Esophagus squamous epithelium (tissue), 5 donors: Measurements from ENCODE around the gene CDKN2AIP. TPM values are rescaled to one million over a fixed set of nuclear protein-coding genes. Genes with fewer than 3 reads are reported as not detected.

Source experiments
- DNase-seq: peaks from one replicate; lab custom pipeline; 2025; lab: John Stamatoyannopoulos, UW
- H3K27ac ChIP-seq, 4 donors: fragments of 200-600 bp; sonication (generic); one replicate each; pipeline ENCODE4 v1.5.1; 2016 to 2019; ENCODE audit warnings: mild to moderate bottlenecking in 1 of 4
- H3K27me3 ChIP-seq, 4 donors: fragments of 200-600 bp; sonication (generic); 1 replicate in 3 of 4; 2 replicates in 1 of 4; pipeline versions ENCODE4 v1.5.1 to v1.6.0; 2017 to 2021; ENCODE audit warnings: antibody characterized with exemption in 1 of 4
- H3K36me3 ChIP-seq, 3 donors: fragments of 200-600 bp; sonication (generic); one replicate each; pipeline ENCODE4 v1.5.1; 2016 to 2019
- H3K4me1 ChIP-seq, 3 donors: fragments of 200-600 bp; sonication (generic); one replicate each; pipeline ENCODE4 v1.5.1; 2017 to 2019
- H3K4me3 ChIP-seq, 4 donors: fragments of 200-600 bp; sonication (generic); 1 replicate in 3 of 4; 2 replicates in 1 of 4; pipeline ENCODE4 v1.5.1; 2016 to 2019; ENCODE audit warnings: mild to moderate bottlenecking in 2 of 4, moderate library complexity in 1 of 4
- H3K9me3 ChIP-seq, 3 donors: fragments of 200-600 bp; sonication (generic); one replicate each; pipeline ENCODE4 v1.5.1; 2016 to 2019
- CTCF ChIP-seq, 6 experiments: fragments of 450-650 bp in 4 of 6; fragments of 200-600 bp in 2 of 6; sonication (generic) in 2 of 6; IDR thresholded peaks; one replicate each; pipeline ENCODE4 v1.5.1; 2016 to 2019; ENCODE audit warnings: antibody characterized with exemption in 6 of 6, mild to moderate bottlenecking in 4 of 6, moderate library complexity in 4 of 6
- POLR2A ChIP-seq, 4 donors: fragments of 450-650 bp; IDR thresholded peaks; one replicate each; pipeline ENCODE4 v1.6.1; 2017; ENCODE audit warnings: antibody characterized with exemption in 4 of 4, mild to moderate bottlenecking in 4 of 4, moderate library complexity in 3 of 4
- WGBS, 2 donors: methylation state at CpG; one replicate each; pipeline ENCODE4 v1.1.5; 2018; 5-methylcytosine and 5-hydroxymethylcytosine counted together
- intact Hi-C: fragments of 100-400 bp; cut with DNase I; formaldehyde crosslinking; loops from one replicate; pipeline ENCODE4 v1.15.0; 2022
- total RNA-seq, 4 donors: library from RNA; depleted of rRNA; stranded (reverse); fragments of >200 nt; gene quantifications; one replicate each; pipeline ENCODE4 v1.1.0, GENCODE V29; 2016
- donor health status: DM: yes; HTN: yes; CAD: no.

The CDKN2AIP gene
- total RNA-seq, 4 donors from 2014 or later = 20.3 to 33.5 (median 27.2) TPM

GRCh38 chr4:183468210-183469095, 24.0 kb downstream of the CDKN2AIP start:
- intact Hi-C loops = no loop called here
- H3K4me3 ChIP-seq = no peak overlapping the region
- peaks cover 0 to 7% (median 0%) of the 10 kb centered on the region in 3 donors for H3K4me1 ChIP-seq
- no peaks in the 10 kb centered on the region for H3K36me3 ChIP-seq
- H3K27me3 ChIP-seq = no peaks in the 10 kb centered on the region
- WGBS, 2 donors = 37 to 63% methylated on average over 7 of the region's 7 CpGs
- no peak for DNase-seq
- H3K9me3 ChIP-seq = no peaks in the 10 kb centered on the region
- TF ChIP-seq CTCF (IDR thresholded peaks at IDR 0.05) (no peak), POLR2A (IDR thresholded peaks at IDR 0.05) (no peak)
- no peak overlapping the region for H3K27ac ChIP-seq

- H3K27ac ChIP-seq = no peak overlapping the region
These were observed 24.8 kb downstream of the CDKN2AIP start for GRCh38 chr4:183469285-183469684.

GRCh38 chr4:183469936-183470335, 25.5 kb downstream of the CDKN2AIP start:
- no peak for DNase-seq
- H3K4me3 ChIP-seq = no peak overlapping the region
- peaks cover 0 to 7% (median 0%) of the 10 kb centered on the region in 3 donors for H3K4me1 ChIP-seq
- 33 to 37% methylated on average over 2 of the region's 2 CpGs for WGBS, 2 donors
- intact Hi-C loops = loop anchor here (10.0 kb wide), 1 partner anchor 135 kb away; no protein-coding TSS in a partner anchor
- no peaks in the 10 kb centered on the region for H3K36me3 ChIP-seq
- no peaks in the 10 kb centered on the region for H3K9me3 ChIP-seq
- no peak overlapping the region for H3K27ac ChIP-seq
- H3K27me3 ChIP-seq = no peaks in the 10 kb centered on the region
- no peak for TF ChIP-seq CTCF (IDR thresholded peaks at IDR 0.05)
- no peak for TF ChIP-seq POLR2A (IDR thresholded peaks at IDR 0.05)

More at GRCh38 chr4:183469285-183469684, 24.8 kb downstream of the CDKN2AIP start:
- no peak for TF ChIP-seq CTCF (IDR thresholded peaks at IDR 0.05)
- no peak for TF ChIP-seq POLR2A (IDR thresholded peaks at IDR 0.05)
- H3K9me3 ChIP-seq = no peaks in the 10 kb centered on the region
- H3K36me3 ChIP-seq = no peaks in the 10 kb centered on the region
- H3K4me3 ChIP-seq = no peak overlapping the region
- H3K4me1 ChIP-seq = peaks cover 0 to 7% (median 0%) of the 10 kb centered on the region in 3 donors
- no peaks in the 10 kb centered on the region for H3K27me3 ChIP-seq
- intact Hi-C loops = no loop called here
- no peak for DNase-seq
- 82% methylated on average over 1 of the region's 1 CpG for WGBS, 2 donors

- H3K4me1 ChIP-seq = peaks cover 0 to 7% (median 0%) of the 10 kb centered on the region in 3 donors
- 49 to 55% methylated on average over 4 of the region's 4 CpGs for WGBS, 2 donors
- H3K27ac ChIP-seq = no peak overlapping the region
- intact Hi-C loops = loop anchor here (10.0 kb wide), 1 partner anchor 134 kb away; no protein-coding TSS in a partner anchor
- no peaks in the 10 kb centered on the region for H3K36me3 ChIP-seq
- H3K9me3 ChIP-seq = no peaks in the 10 kb centered on the region
- no peak overlapping the region for H3K4me3 ChIP-seq
- DNase-seq = no peak
- H3K27me3 ChIP-seq = peaks cover 0 to 1% (median 0%) of the 10 kb centered on the region in 4 donors
- no peak for TF ChIP-seq CTCF (IDR thresholded peaks at IDR 0.05)
- no peak for TF ChIP-seq POLR2A (IDR thresholded peaks at IDR 0.05)
These were observed 26.4 kb downstream of the CDKN2AIP start for GRCh38 chr4:183470821-183471220.
